ENCODE results near the gene STX1B.
A peak's percentile ranks its signal among the peaks of the same experiment; 100 is the strongest.
"Not testable (repeated sequence)": the region's sequence is repeated elsewhere in the genome, so short reads cannot be mapped to it uniquely, and the experiment has no call there.

The STX1B gene

DNA sequence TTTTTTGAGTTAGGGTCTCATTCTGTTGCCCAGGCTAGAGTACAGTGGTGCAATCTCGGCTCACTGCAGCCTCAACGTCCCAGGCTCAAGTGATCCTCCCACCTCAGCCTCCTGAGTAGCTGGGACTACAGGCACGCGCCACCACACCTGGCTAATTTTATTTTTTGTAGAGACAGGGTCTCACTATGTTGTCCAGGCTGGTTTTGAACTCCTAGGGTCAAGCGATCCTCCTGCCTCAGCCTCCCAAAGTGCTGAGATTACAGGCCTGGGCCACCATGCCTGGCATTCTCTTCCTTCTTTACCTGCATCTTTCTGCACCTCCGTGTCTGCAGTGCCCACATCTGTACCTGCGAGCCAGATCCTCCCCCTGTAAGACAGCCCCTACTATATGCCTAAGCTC is 1.4 kb upstream of the STX1B start:
- not testable (repeated sequence) for DNase-seq

DNA sequence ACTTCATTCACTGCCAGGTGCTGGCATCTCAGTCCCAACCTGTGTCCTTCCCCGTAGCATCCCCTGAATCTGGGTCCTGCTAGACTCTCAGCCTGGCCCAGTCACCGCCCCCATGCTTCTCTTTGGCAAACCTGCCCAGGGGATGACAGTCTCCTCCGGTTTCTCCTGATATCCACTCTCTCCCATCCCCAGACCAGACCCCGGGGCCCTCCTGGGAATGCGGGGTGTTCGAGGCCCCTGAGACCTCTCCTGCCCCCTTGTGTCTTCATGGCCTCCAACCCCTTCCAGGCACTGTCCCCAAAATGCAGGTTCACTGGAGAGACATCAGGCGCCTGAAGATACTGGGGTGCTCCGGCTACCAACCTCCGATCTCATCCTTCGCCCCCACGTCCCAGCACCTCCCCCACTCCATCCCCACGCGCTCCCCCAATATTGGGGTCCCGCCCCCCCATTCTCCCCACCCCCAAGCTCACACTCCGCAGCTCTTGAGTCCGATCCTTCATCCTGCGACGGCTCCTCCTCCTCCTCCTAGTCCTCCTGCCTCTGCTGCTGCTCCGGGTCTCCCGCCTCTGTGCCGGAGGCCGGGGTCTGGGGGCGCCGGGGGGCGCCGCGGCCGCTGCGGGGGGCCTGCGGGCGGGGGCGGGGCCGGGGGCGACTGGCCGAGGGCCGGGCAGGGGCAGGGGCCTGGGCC is 399 bp downstream of the STX1B start:
- no peak for DNase-seq

DNA sequence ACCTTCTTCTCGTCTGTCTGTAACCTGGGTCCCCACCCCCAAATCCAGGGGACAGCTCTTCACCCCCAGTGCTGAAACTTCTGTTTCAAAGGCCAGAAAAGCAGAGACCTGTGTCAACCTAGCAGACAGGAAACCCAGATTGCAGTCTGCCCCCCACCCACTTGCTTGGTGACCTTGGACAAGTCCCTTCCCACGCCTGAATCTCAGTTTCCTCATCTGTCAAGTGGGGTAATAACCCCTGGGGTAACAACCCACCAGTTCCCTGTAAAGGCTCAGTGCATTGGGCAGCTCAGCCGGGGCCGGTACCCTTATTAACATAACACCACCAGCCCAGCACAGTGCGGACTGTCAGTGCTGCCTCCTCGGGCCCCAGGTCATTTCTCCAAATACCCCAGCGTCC is 1.3 kb downstream of the STX1B start:
- no peak for DNase-seq

DNA sequence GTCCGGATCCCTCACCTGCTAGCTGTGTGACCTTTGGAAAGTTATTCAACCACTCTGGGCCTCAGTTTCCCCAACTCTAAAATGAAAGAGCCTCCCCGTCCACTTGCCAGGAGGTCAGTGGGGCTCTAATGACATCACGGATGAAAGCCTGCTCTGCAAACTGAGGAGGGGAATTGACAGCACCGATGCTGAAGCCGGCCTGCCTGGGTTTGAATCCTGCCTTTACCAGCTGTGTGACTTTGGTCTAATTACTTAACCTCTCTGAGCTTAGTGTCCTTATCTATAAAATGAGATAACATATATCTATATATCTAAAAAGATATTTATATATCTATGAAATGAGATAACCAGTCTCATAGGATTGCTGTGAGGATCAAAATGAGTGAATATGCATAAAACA is 1.9 kb downstream of the STX1B start:
- no peak for DNase-seq

DNA sequence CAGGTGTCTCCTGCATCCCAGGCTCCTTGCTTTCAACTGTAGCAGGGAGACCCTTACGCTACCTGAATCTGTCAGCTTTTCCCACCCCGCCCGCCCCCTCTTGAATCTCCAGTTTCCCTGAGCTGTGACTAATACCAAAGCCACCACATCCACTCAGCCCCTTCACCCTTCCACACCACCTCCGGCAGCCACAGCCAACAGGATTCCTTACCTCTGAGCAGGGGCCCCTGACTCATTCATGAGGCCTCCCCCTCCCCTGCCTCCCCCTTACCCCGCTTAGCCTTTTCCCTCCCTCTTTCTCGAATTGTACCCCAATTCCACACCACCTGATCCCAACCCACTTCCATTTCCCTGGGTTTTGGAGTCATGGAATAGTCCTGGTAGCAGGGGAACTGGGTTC is 2.3 kb downstream of the STX1B start:
- DNase-seq: no peak

DNA sequence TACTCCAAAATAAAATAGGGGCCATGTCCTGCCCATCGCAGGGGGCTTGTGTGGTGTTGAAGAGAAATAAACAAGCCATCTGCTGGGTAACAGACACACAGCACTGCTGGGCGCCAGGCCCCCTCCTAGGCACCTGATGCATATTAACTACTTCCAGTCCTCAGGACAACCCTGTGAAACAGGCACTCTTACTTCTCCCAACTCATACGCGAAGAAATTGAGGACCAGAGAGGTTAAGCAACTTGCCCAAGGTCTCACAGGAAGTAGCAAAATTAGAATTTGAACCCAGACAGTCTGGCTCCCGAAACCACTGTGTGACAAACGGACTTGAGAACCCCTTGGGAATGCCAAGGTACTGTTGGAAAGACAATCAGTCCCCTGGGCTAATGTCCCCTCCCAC is 2.8 kb downstream of the STX1B start:
- DNase-seq: no peak

DNA sequence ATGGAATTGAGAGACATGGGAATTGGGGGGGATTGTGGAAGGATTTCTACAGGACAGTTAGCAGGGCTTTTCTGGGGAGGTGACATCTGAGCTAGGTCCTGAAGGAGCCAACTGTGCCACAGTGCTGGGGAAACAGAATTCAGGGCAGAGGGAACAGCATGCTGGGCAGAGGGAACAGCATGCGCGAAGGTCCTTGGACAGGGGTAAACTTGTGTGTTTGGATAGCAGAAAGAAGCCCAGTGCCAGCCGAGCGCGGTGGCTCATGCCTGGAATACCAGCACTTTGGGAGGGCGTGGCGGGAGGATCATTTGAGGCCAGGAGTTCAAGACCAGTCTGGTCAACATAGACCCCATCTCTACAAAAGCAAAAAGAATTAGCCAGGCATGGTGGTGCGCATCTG is 3.8 kb downstream of the STX1B start:
- DNase-seq: no peak

DNA sequence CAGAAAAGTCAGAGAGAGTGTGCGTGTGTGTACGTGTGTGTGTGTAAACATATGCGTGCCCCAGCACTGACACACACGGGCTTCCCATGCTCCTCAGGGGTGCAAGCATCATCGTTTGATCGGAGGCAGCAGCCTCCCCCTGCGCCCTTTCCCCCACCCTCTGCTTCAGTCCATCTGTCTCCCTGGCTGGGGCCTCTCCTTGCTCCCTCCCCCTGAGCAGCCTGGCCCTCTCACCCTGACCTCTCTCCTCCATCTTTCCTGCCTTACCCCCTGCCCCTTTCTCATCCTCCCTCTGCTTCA is 4.4 kb downstream of the STX1B start:
- no peak for DNase-seq

DNA sequence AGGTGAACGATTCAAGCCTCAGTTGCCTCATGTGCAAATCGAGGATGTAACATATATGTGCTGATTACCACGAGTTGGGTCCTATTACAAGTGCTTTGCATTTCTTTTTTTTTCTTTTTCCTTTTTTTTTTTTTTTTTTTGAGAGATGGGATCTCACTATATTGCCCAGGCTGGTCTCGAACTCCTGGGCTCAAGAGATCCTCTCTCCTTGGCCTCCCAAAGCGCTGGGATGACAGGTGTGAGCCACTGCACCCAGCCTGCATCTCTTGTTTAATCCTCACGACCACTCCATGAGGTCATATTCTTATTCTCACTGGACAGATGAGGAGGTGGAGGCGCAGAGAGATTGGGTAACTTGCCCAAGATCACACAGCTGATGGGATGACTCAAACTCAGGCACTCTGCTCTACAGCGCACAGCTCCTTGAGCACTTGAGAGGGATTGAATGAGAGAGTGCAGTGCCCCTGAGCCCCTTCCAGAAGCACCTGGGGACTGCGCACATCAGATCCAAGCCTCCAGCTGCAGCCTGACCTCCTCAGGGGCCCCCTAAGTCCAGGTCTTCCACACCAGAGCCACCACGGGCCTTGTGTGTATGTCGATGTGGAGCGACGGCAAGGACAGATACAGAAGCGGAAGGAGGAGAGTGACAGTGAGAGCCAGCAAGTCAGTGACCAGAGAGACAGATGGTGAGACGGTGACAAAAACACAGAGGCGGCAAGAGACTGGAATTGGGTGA is 4.9 kb downstream of the STX1B start:
- no peak for DNase-seq

DNA sequence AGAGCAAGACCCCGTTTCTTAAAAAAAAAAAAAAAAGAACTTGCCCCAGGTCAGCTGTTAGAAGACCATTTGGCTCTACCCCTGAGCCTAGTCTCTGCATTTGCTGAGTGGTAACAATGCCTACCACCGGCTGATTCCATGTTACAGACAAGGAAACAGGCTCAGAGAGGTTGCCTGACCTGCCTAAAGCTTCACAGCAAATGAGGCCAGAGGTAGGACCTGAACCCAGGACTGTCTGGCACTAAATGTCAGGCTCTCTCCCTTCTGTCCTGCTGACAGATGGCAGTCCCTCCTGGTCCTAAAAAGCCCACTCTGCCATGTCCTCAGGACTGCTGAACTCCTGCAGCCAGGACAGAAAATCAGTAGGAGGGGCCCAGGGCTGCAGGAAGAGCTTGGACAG is 5.8 kb downstream of the STX1B start:
- DNase-seq: no peak

DNA sequence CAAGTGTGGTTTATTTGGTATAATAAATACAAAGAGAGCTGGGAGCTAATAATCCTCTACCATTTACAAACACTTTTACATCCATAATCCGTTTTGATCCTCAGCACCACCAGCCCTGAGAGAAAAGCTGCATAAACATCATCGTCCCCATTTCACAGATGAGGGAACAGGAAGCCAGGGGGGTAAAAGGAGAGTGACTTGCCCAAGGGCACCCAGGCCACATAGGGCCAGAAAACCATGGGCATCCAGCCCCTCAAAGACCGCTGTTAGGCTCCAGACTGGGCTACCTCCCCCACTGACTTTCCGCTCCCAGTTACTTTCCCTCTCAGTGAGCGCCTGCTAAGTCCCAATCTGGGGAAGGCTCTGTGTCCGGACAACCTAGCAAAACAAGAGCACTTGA is 6.7 kb downstream of the STX1B start:
- DNase-seq: no peak

DNA sequence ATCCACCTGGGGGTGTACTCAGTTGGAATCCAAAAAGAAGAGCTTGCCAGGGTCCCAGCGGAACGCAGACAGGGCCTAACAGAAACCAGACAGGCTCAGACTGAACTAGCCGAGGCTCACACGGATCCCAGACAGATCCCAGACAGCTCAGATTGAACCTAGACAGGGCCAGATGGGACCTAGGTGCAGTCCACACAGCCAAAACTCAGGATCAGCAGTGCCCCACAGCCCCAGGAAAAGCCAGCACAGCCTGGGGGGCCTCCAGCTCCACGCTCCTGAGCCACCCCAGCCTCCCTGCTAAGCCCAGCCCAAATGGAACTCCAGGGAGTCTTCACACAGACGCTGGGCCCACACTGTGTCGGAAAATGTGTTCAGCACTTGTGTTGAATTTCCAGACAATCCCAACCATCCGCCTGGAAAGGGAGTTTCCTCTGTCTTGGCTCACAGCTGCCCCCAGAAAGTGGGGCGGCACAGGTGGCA is 7.5 kb downstream of the STX1B start:
- DNase-seq: no peak

DNA sequence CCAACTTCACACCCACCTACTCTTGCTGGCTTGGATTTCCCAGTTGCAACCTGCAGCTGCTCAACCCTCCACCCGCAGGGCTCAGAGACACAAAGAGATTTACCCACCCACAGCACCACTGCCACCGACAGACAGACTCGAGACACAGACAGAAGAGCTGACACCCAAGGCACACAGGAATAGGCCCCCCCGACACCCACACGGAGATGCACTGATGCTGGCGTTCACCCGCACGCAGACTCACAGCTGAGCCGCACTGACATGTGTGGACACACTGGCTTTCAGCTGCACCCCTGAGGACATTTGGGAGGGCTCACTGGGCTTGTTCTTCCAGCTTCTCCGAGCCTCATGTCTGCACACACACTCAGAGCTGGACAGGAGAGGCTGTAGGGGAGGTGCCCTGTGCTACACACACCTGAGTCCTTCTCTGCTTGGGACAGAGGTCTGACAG is 8.2 kb downstream of the STX1B start:
- DNase-seq: no peak

DNA sequence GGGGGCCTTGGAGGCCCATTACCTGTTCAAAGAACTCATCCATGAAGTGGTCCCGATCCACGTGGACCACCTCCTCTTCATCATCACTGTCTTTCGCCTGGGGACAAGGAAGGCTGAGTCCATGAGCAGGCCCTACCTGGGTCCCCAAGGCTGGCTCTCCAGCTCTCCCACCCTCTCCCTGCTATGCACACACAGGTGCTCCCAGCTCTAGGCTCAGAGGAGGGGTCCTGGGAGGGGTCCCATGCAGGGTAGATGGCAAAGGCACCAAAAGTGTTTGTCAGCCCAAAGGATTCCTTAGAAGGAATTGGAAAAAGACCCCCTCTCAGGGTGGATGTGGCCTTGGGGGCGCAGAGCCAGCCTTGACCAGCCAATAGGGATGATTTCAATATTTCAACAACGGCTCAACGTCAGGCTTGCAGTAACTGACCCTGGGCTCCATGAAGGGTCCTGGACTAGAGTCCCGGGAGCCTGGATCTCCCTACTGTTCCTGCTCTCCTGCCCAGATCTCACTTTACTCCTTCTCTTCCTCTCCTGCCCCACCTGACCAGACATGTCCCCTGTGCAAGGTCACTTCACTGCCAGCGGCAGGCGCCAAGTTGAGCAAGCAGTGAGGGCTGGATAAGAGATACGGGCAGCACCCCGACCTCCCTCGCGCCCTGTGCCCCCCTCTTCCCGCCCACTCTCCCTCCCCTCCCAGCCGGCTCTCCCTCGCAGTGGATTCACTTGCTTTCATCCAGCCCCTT is 8.8 kb downstream of the STX1B start:
- no peak for DNase-seq

DNA sequence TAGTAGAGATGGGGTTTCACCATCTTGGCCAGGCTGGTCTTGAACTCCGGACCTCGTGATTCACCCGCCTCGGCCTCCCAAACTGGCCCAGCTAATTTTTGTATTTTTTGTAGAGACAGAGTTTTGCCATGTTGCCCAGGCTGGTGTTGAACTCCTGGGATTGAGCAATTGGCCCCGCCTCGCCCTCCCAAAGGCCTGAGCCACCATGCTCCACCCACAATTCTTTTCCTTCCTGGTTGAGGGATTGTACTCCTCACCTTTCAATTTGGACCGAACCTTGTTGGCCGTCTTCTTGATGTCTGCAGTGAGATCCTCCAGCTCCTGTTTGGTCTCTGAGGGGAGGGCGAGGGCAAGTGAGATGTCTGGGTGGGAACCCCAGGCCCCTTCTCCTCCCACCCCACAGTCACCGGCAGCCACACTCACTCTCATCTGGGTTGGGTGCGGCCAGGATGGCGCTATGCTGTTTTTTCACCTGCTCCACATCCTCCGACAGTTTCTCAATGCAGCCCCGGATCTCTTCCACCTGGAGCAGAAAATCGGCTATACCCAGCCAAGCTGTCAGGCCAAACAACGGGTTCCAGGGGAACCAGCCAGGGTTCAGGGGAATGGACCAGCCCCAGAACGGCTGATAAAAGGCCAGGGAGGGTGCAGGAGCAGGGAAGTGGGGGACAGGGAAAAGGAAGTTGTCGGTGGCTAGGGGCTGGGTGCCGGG is 9.6 kb downstream of the STX1B start:
- DNase-seq: no peak

DNA sequence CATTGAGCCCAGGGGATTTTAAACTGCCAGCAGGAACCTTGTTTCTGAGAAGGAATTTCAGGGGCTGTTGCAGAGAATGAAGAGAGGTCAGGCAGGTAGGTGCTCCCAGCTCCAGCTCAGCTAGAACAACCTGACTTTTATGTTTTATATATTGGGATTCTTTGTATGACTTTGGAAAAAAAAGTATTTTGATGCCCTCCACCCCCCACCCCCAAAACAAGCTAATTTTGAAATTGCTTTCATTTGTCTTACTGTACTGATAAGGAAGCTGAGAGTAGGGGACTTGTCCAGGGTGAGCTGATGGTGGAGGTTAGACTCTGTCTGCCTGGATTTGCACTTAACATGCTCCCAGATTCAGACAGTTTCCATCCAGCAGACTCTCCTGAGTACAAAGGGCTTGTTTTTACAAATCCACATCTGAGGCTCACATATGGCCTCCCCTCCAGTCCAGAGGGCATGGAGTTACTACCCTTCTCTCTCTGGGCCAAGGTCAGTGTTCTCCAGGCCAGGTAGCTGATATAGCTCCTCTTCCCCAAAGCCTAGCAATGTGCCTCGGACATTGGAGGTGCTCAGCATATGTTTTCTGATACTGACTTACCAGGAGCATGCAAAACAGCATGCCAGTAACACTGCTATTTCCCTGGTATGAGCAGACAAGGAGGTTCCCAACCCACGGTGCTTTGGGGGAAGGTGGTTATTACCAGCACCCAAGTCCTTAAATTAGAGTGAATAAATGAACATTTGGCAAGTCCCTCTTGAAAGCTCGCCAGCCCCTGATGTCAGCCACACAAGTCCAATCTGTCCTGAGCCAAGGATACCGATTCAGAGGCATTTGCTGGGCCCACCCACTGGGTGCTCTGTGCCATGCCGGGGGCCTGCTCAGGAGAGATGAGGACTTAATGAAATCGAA is 11.3 kb downstream of the STX1B start:
- DNase-seq: no peak

DNA sequence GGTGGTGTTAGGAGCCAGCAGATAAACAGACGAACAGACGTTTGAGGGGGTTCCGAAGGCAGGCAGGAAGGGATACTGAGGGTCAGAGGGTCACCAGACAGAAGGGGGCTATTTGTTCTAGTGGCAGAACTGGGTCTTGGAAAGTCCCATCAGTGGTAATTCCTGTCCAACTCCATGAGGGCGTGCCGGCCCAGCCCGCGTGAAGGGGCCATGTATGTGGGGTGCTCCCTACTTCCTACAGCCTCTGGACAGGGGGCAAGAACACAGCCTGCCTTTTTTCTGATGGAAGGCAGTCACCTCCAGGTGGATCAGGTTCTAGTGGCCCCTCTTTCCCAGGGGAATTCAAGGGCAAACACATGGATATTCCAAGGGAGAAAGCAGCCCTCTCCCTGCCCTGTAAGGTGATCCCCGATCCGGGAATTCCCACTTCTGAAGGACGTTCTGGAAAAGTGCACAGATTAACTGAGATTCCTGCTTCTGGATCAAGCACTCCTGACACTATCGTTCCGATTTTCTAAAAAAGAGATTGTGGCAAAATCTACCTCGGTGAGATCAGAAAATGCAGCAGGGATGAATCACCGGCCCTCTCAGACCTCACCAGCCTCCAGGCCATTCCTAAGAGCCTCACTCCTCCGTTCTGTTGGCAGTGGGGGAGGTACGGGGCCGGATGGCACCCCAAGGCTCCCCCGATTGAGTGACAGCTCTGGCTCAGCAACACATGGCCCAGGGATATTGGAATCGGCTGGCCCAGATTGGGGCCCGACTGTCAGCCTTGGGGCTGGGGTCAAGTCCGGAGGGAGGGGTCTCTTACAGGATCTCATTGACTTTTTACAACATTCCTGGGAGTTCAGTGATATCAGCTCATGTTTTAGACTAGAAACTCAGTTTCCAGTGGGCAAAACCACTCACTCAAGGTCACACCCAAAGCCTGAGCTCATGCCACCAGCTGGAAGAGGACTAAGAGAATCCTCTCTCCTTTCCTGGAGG is 12.4 kb downstream of the STX1B start:
- DNase-seq: no peak

DNA sequence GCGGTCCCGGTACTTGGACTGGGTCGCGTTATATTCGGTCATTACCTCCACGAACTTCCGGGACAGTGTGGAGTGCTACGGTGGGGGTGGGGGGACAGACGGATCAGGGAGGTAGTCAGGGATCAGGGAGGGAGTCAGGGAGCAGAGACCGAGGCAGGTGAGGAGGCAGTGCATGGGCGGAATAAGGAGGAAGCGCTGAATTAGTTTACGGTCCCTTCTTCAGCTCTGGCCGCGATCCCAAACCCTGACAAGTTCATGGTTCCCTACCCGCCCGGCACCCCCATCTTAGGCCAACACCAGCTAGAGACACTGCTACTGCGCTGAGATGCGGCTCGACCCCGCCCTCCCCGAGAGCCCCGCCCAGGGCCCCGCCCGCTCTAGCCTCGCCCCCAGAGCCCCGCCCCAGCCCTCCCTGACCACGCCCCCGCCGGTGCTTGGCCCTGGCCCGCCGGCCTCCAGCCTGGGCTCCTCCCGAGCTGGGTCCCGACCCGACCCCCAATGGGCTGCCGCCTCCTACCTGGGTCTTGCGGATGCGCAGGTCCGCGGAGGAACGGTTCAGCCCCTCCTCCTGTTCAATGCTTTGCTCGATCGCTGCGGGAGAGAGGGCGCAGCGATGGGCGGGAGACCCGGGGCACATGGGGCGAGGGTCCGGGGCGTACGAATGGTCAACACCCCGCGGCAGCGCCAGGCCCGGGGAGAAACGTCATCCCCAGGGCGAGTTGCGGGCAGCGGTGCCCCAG is 13.3 kb downstream of the STX1B start:
- DNase-seq: peak; percentile 86

DNA sequence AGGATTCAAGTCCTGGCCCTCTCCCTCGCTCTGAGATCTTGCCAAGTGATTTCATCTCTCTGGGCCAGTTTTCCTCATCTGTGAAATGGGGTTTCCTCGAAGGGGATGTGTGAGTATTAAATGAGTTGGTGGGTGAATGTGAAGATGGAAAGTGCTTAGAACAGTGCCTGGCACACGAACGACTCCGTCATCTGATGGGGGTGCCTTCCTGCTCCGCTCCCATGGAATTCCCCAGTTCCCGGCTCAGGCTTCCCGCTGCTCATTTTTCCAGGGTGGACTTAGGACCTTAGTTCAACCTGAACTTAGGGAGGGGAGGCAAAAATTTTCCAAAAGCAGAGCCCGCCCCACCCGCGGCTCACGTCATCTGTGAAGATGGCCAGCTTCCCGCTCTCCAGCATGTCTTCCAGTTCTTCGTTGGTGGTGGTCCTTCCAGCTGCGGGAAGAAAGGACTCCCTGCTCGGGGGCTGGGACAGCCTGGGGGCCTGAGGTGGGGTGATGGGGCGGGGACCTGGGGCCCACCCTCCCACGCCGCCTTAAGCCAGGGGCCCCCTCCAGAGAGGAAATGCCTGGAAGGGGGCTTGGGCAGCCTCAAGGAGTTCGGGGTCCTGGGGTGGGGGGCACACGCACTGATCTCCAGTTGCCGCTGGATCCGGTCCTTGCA is 14.0 kb downstream of the STX1B start:
- no peak for DNase-seq

DNA sequence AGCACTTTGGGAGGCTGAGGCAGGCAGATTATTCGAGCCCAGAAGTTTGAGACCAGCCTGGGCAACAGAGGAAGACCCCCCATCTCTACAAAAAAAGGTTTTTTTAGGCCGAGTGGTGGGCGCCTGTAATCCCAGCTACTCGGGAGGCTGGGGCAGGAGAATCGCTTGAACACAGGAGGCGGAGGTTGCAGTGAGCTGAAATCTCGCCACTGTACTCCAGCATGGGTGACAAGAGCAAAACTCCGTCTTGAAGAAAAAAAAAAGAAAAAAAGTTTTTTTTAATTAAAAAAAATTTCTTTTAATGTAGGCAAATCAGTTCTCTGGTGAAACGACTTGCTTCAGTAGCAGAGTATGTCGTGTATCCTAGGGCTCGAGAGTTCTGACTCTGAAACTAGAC is 14.5 kb downstream of the STX1B start:
- no peak for DNase-seq

Measured in activated CD4-positive, alpha-beta T cell treated with anti-CD3 and anti-CD28 coated beads for 48 hours (primary cell).